NT2/D1 (cell line): ENCODE results near the gene PARK7.

Experiments used
- SUZ12 ChIP-seq: IDR thresholded peaks from 2 replicates; pipeline ENCODE4 v1.6.1; 2011; ENCODE audit not compliant: insufficient read length, insufficient read depth; ENCODE audit errors: extremely low read depth
- YY1 ChIP-seq: IDR thresholded peaks from 2 replicates; pipeline ENCODE4 v1.6.1; 2011; ENCODE audit not compliant: insufficient read length, insufficient read depth
- ZNF274 ChIP-seq: IDR thresholded peaks from 2 replicates; pipeline ENCODE4 v1.6.1; 2011; ENCODE audit warnings: mild to moderate bottlenecking, low read depth, low read length

- TF ChIP-seq YY1 (no peak), SUZ12 (no peak), ZNF274 (no peak)
Observed at GRCh38 chr1:8024329-8024728, 62.8 kb downstream of the PARK7 start.
